Ureter (tissue), 1 donor: ENCODE measurements around the gene MAG. TPM values are rescaled to one million over a fixed set of nuclear protein-coding genes. Genes with fewer than 3 reads are reported as not detected.

Source experiments
- DNase-seq: peaks from one replicate; pipeline ENCODE4 v3.0.0-alpha.2; 2020; ENCODE audit warnings: low spot score
- total RNA-seq: library from RNA; stranded (reverse); gene quantifications from one replicate; pipeline ENCODE4 v1.2.4, GENCODE V29; 2023
- donor health status: DM: yes; HTN: yes; CAD: no.

Gene MAG
- total RNA-seq, 1 donor from 2014 or later = not detected

GRCh38 chr19:35360880-35361420, 69.0 kb downstream of the MAG start:
- DNase-seq = no peak

DNA sequence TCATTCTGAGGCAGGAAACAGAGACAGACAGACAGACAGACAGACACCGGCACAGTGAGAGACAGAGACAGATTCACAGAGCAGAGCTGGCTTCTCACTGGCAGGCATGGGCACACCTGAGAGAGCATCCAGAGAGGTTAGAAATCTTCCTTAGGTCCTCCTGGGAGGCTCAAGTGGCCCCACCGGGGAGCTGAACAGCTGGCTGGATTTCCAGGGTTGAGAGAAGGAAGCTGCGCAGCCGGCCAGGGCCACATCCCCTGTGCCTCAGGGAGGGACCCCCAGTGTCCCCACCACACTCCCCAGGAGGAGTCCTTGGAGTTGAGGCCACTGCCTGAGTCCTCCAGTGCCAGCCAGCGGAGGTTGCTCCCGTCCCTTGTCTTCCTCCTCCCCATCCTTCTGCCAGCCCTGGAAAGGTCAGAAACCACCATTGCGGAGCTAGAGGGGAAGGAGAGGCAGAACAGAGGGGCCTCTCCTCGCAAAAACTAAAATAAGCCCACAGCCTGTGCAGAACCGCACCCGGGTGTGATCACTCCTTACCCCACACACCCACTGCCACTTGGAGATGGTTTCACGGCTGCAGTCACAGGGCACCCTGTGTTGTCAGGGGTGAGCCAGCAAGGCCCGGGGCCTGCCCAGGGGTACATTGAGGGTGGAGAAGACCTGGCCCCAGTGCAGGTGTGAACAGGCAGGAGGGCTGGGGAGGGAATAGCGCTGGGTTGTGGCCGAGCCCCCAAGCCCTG, 70.5 kb downstream of the MAG start:
- no peak for DNase-seq

DNA sequence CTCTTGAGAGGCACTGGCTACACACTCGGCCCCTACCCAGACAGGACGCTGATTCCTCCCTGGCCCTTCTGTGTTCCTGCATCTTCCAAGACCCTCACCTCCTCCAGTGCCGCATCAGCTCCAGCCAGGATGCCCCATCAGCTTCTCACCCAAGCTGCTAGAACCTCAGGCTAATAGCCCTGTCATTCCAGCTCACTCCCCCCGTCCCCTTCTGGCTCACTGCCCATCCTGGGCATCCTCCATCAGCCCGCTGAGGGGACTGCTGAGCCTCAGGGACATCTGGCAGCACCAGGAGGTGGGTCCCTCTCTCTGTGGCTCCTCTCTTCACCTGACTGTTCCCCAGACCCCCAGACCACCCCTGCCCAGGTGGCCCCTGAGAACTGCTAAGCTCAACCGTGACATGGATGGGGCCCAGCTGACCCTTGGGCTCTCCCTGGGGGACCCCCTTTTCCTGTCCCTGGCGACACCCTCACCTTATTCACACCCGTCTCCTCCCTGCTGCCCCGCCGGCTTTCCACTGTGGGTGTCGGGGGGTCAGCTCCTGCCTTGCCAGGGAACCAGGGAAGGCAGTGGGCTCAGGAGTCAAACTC, 71.1 kb downstream of the MAG start:
- DNase-seq = no peak

Other genes with a start within 250 kb of the MAG start
- gene FXYD3, start 176.3 kb upstream of the MAG start, total RNA-seq = 434 TPM
- gene LGI4, start 157.1 kb upstream of the MAG start, total RNA-seq = 15.5 TPM
- gene FXYD1, start 153.3 kb upstream of the MAG start, total RNA-seq = 50.2 TPM
- 0.62 TPM for gene FXYD7, start 148.9 kb upstream of the MAG start, total RNA-seq
- 136 TPM for gene FXYD5, start 137.4 kb upstream of the MAG start, total RNA-seq
- gene FAM187B, start 63.4 kb upstream of the MAG start, total RNA-seq = not detected
- gene LSR, start 43.2 kb upstream of the MAG start, total RNA-seq = 55.2 TPM
- 113 TPM for gene USF2, start 23.2 kb upstream of the MAG start, total RNA-seq
- 1.2 TPM for gene HAMP, start 9.6 kb upstream of the MAG start, total RNA-seq
- gene CD22, start 37.0 kb downstream of the MAG start, total RNA-seq = 4.2 TPM
- gene FFAR1, start 55.7 kb downstream of the MAG start, total RNA-seq = not detected
- not detected for gene FFAR3, start 66.3 kb downstream of the MAG start, total RNA-seq
- not detected for gene GPR42, start 78.9 kb downstream of the MAG start, total RNA-seq
- 0.36 TPM for gene FFAR2, start 156.1 kb downstream of the MAG start, total RNA-seq
- gene KRTDAP, start 198.3 kb downstream of the MAG start, total RNA-seq = not detected
- 131 TPM for gene DMKN, start 221.5 kb downstream of the MAG start, total RNA-seq
- gene SBSN, start 236.2 kb downstream of the MAG start, total RNA-seq = not detected
- not detected for gene GAPDHS, start 241.3 kb downstream of the MAG start, total RNA-seq